ENCODE data around the gene TBC1D14. TPM values are rescaled to one million over a fixed set of nuclear protein-coding genes. Genes with fewer than 3 reads are reported as not detected.
A peak's percentile ranks its signal among the peaks of the same experiment; 100 is the strongest.

Gene TBC1D14
- polyA plus RNA-seq, 3 donors: 36.3 to 44.7 (median 39.3) TPM

GRCh38 chr4:6885953-6886557 lies 23.6 kb upstream of the TBC1D14 start:
- DNase-seq: peak; percentile 95 to 98 (median 95)
- H3K4me2 ChIP-seq (replicated peaks; ENCODE audit: extremely low read depth, low read length, poor library complexity, severe bottlenecking): peak overlapping the region; percentile 45

DNA sequence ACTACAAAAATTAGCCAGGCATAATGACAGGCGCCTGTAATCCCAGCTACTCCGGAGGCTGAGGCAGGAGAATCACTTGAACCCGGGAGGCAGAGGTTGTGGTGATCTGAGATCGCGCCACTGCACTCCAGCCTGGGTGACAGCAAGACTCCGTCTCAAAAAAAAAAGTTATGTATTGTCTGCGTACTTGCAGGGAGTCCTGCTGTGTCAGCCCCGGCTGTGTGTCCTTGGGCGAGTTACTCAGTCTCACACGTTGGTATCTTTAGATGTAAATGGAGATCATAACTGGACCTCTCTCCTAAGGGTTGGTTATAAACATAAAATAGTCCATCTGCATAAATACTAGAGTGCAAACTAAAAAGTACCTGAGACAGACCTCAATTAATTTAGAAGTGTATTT lies 22.7 kb upstream of the TBC1D14 start:
- DNase-seq: no peak
- WGBS (ENCODE audit: insufficient coverage): 85% methylated on average over 10 of the region's 10 CpGs
- H3K4me1 ChIP-seq (ENCODE audit: control insufficient read depth in 1 of 2, insufficient read depth in 2 of 2, low read length in 2 of 2): peaks cover 57 to 63% of the 10 kb centered on the region in 2 donors
- H3K27me3 Mint-ChIP-seq (ENCODE audit: low read depth in 3 of 3): peaks cover 0 to 2% (median 1%) of the 10 kb centered on the region in 3 donors
- H3K4me1 Mint-ChIP-seq: peaks cover 58% of the 10 kb centered on the region
- H3K27ac Mint-ChIP-seq: peak overlapping the region; percentile 91 to 97 (median 97)
- peaks cover 5 to 20% (median 17%) of the 10 kb centered on the region in 7 donors for H3K9me3 Mint-ChIP-seq
- TF ChIP-seq, protein P1, sequence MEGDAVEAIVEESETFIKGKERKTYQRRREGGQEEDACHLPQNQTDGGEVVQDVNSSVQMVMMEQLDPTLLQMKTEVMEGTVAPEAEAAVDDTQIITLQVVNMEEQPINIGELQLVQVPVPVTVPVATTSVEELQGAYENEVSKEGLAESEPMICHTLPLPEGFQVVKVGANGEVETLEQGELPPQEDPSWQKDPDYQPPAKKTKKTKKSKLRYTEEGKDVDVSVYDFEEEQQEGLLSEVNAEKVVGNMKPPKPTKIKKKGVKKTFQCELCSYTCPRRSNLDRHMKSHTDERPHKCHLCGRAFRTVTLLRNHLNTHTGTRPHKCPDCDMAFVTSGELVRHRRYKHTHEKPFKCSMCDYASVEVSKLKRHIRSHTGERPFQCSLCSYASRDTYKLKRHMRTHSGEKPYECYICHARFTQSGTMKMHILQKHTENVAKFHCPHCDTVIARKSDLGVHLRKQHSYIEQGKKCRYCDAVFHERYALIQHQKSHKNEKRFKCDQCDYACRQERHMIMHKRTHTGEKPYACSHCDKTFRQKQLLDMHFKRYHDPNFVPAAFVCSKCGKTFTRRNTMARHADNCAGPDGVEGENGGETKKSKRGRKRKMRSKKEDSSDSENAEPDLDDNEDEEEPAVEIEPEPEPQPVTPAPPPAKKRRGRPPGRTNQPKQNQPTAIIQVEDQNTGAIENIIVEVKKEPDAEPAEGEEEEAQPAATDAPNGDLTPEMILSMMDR (IDR thresholded peaks at IDR 0.05): no peak
- peak overlapping the region; percentile 84 to 92 for H3K27ac ChIP-seq (ENCODE audit: low read depth in 1 of 2, low read length in 2 of 2)
- H3K4me3 Mint-ChIP-seq: no peak overlapping the region
- peaks cover 18 to 27% of the 10 kb centered on the region in 2 donors for H3K36me3 ChIP-seq (replicated peaks in 1 of 2; ENCODE audit: control insufficient read depth in 1 of 2, insufficient read depth in 2 of 2, low read length in 2 of 2)
- H4K20me1 ChIP-seq (ENCODE audit: insufficient read depth, low read length): no peaks in the 10 kb centered on the region
- H3K79me2 ChIP-seq (ENCODE audit: insufficient read depth, low read length): no peaks in the 10 kb centered on the region
- H2AFZ ChIP-seq (ENCODE audit: insufficient read depth, low read depth, low read length, poor library complexity, severe bottlenecking): no peak overlapping the region
- peak overlapping the region; percentile 43 for H3K9ac ChIP-seq (ENCODE audit: insufficient read depth, low read length, poor library complexity, severe bottlenecking)
- intact Hi-C loops (cut with micrococcal nuclease): loop anchor here in 1 of 2 donors (5.0 kb wide), 1 partner anchor 40 kb away; no protein-coding TSS in a partner anchor
- H3K27me3 ChIP-seq (ENCODE audit: control insufficient read depth in 2 of 2, insufficient read depth in 2 of 2, low read length in 2 of 2): no peaks in the 10 kb centered on the region
- H3K4me2 ChIP-seq (replicated peaks; ENCODE audit: extremely low read depth, low read length, poor library complexity, severe bottlenecking): peak overlapping the region; percentile 60
- peak overlapping the region in 1 of 3 experiments; percentile 60 for H3K4me3 ChIP-seq (replicated peaks in 1 of 3; ENCODE audit: low read depth in 2 of 3, low read length in 3 of 3)
- peaks cover 25 to 32% of the 10 kb centered on the region in 2 donors for H3K36me3 Mint-ChIP-seq
- peaks cover 9 to 18% of the 10 kb centered on the region in 2 donors for H3K9me3 ChIP-seq (replicated peaks in 1 of 2; ENCODE audit: control insufficient read depth in 1 of 2, insufficient read depth in 1 of 2, low read length in 2 of 2)

More at GRCh38 chr4:6885953-6886557, 23.6 kb upstream of the TBC1D14 start:
- H3K9me3 ChIP-seq (replicated peaks in 1 of 2; ENCODE audit: control insufficient read depth in 1 of 2, insufficient read depth in 1 of 2, low read length in 2 of 2): peaks cover 9 to 18% of the 10 kb centered on the region in 2 donors
- intact Hi-C loops (cut with micrococcal nuclease): loop anchor here in 1 of 2 donors (5.0 kb wide), 1 partner anchor 41 kb away; no protein-coding TSS in a partner anchor
- H3K79me2 ChIP-seq (ENCODE audit: insufficient read depth, low read length): no peaks in the 10 kb centered on the region
- peaks cover 26 to 35% of the 10 kb centered on the region in 2 donors for H3K36me3 ChIP-seq (replicated peaks in 1 of 2; ENCODE audit: control insufficient read depth in 1 of 2, insufficient read depth in 2 of 2, low read length in 2 of 2)
- peak overlapping the region in 1 of 3 experiments; percentile 60 for H3K4me3 ChIP-seq (replicated peaks in 1 of 3; ENCODE audit: low read depth in 2 of 3, low read length in 3 of 3)
- H3K27ac Mint-ChIP-seq: peak overlapping the region; percentile 93 to 99 (median 97)
- H3K4me3 Mint-ChIP-seq: peak overlapping the region; percentile 55 to 63
- TF ChIP-seq, protein P1 (IDR thresholded peaks at IDR 0.05): peak; percentile 50
- peaks cover 5 to 17% (median 14%) of the 10 kb centered on the region in 7 donors for H3K9me3 Mint-ChIP-seq
- H4K20me1 ChIP-seq (ENCODE audit: insufficient read depth, low read length): no peaks in the 10 kb centered on the region
- H3K9ac ChIP-seq (ENCODE audit: insufficient read depth, low read length, poor library complexity, severe bottlenecking): peak overlapping the region; percentile 53
- H3K36me3 Mint-ChIP-seq: peaks cover 33 to 40% of the 10 kb centered on the region in 2 donors
- H3K4me1 Mint-ChIP-seq: peaks cover 50% of the 10 kb centered on the region
- H3K27me3 Mint-ChIP-seq (ENCODE audit: low read depth in 3 of 3): peaks cover 0 to 2% (median 1%) of the 10 kb centered on the region in 3 donors
- H3K27ac ChIP-seq (ENCODE audit: low read depth in 1 of 2, low read length in 2 of 2): peak overlapping the region; percentile 71 to 92
- H3K27me3 ChIP-seq (ENCODE audit: control insufficient read depth in 2 of 2, insufficient read depth in 2 of 2, low read length in 2 of 2): no peaks in the 10 kb centered on the region
- H2AFZ ChIP-seq (ENCODE audit: insufficient read depth, low read depth, low read length, poor library complexity, severe bottlenecking): peak overlapping the region; percentile 70
- peaks cover 49 to 54% of the 10 kb centered on the region in 2 donors for H3K4me1 ChIP-seq (ENCODE audit: control insufficient read depth in 1 of 2, insufficient read depth in 2 of 2, low read length in 2 of 2)
- 5% methylated on average over 11 of the region's 15 CpGs for WGBS (ENCODE audit: insufficient coverage)

All from CD14-positive monocyte (primary cell).